MM.1S (cell line): Measurements from ENCODE around the gene TBC1D2.

Source experiments
- DNase-seq: peaks from one replicate; pipeline ENCODE4 v3.0.0-alpha.2; 2015
- H2AFZ ChIP-seq: fragments of 300-600 bp; sonication (generic); 2 replicates; pipeline ENCODE4 v1.6.0; 2016; ENCODE audit warnings: antibody characterized with exemption, low read length
- H3F3A ChIP-seq: fragments of 300-600 bp; sonication (generic); 2 replicates; pipeline ENCODE4 v1.6.1; 2016; ENCODE audit warnings: mild to moderate bottlenecking, antibody characterized with exemption, low read length, moderate library complexity, mixed read lengths; ENCODE audit not compliant: insufficient read depth
- H3K27ac ChIP-seq: fragments of 300-600 bp; sonication (generic); 2 replicates; pipeline ENCODE4 v1.5.1; 2016; ENCODE audit warnings: mild to moderate bottlenecking, low read length
- H3K27me3 ChIP-seq: fragments of 300-600 bp; sonication (generic); replicated peaks from 2 replicates; pipeline ENCODE4 v1.6.0; 2016; ENCODE audit warnings: low read length; ENCODE audit not compliant: insufficient read depth
- H3K36me3 ChIP-seq: fragments of 300-600 bp; sonication (generic); replicated peaks from 2 replicates; pipeline ENCODE4 v1.6.1; 2016; ENCODE audit warnings: mild to moderate bottlenecking, low read length, mixed read lengths; ENCODE audit not compliant: insufficient read depth
- H3K4me1 ChIP-seq: fragments of 300-600 bp; sonication (generic); 2 replicates; pipeline ENCODE4 v1.6.1; 2016; ENCODE audit warnings: low read length, mixed read lengths
- H3K4me2 ChIP-seq: fragments of 300-600 bp; sonication (generic); 2 replicates; pipeline ENCODE4 v1.6.0; 2016; ENCODE audit warnings: low read depth, low read length
- H3K4me3 ChIP-seq: fragments of 300-600 bp; sonication (generic); 2 replicates; pipeline ENCODE4 v1.5.1; 2016; ENCODE audit warnings: low read length, mixed read lengths
- H3K79me2 ChIP-seq: fragments of 300-600 bp; sonication (generic); 2 replicates; pipeline ENCODE4 v1.6.1; 2016; ENCODE audit warnings: mixed run types, low read length, mixed read lengths
- H3K9ac ChIP-seq: fragments of 300-600 bp; sonication (generic); 2 replicates; pipeline ENCODE4 v1.6.1; 2016; ENCODE audit warnings: low read length, mixed read lengths
- H3K9me2 ChIP-seq: fragments of 300-600 bp; sonication (generic); replicated peaks from 2 replicates; pipeline ENCODE4 v1.6.1; 2016; ENCODE audit warnings: mild to moderate bottlenecking, low read length, mixed read lengths; ENCODE audit not compliant: insufficient read depth
- H3K9me3 ChIP-seq: fragments of 300-600 bp; sonication (generic); replicated peaks from 2 replicates; pipeline ENCODE4 v1.6.1; 2016; ENCODE audit warnings: mild to moderate bottlenecking, low read length, mixed read lengths; ENCODE audit not compliant: insufficient read depth
- H4K20me1 ChIP-seq: fragments of 300-600 bp; sonication (generic); 2 replicates; pipeline ENCODE4 v1.6.1; 2016; ENCODE audit warnings: mild to moderate bottlenecking, low read length, moderate library complexity, mixed read lengths; ENCODE audit not compliant: insufficient read depth
- CTCF ChIP-seq: fragments of 300-600 bp; sonication (generic); IDR thresholded peaks from 2 replicates; pipeline ENCODE4 v1.5.1; 2016; ENCODE audit warnings: antibody characterized with exemption, low read length, mixed read lengths
- EZH2 ChIP-seq: fragments of 300-600 bp; sonication (generic); optimal IDR thresholded peaks from 2 replicates; pipeline ENCODE3; 2017; ENCODE audit warnings: low read depth, mild to moderate bottlenecking, antibody characterized with exemption, low read length, mixed read lengths
- EZH2phosphoT487 ChIP-seq: fragments of 300-600 bp; sonication (generic); IDR thresholded peaks from 2 replicates; pipeline ENCODE4 v1.6.1; 2018; ENCODE audit warnings: antibody characterized with exemption, low read length

The TBC1D2 gene

GRCh38 chr9:98202252-98202651 lies 53.2 kb downstream of the TBC1D2 start:
- Histone ChIP-seq H3K9ac (no peak overlapping the region), H3K36me3 (no peaks in the 10 kb centered on the region), H3K27ac (no peak overlapping the region), H3K4me3 (no peak overlapping the region), H3K9me3 (no peaks in the 10 kb centered on the region), H3F3A (no peaks in the 10 kb centered on the region), H2AFZ (no peak overlapping the region), H4K20me1 (no peaks in the 10 kb centered on the region), H3K4me2 (no peak overlapping the region), H3K79me2 (no peaks in the 10 kb centered on the region), H3K27me3 (no peaks in the 10 kb centered on the region; the same call in 1 of the 2 replicates), H3K9me2 (no peaks in the 10 kb centered on the region), H3K4me1 (peaks cover 5% of the 10 kb centered on the region; the same call in 1 of the 2 replicates)
- no peak for DNase-seq
- TF ChIP-seq CTCF: no peak
- no peak for TF ChIP-seq EZH2
- TF ChIP-seq EZH2phosphoT487: no peak

GRCh38 chr9:98201749-98202148 lies 53.7 kb downstream of the TBC1D2 start:
- Histone ChIP-seq H3K4me2 (no peak overlapping the region), H2AFZ (no peak overlapping the region), H3K9me2 (no peaks in the 10 kb centered on the region), H3K36me3 (no peaks in the 10 kb centered on the region), H3F3A (no peaks in the 10 kb centered on the region), H3K27me3 (no peaks in the 10 kb centered on the region; the same call in 1 of the 2 replicates), H3K4me3 (no peak overlapping the region), H3K9ac (no peak overlapping the region), H3K79me2 (no peaks in the 10 kb centered on the region), H4K20me1 (no peaks in the 10 kb centered on the region), H3K27ac (no peak overlapping the region), H3K4me1 (peaks cover 5% of the 10 kb centered on the region; the same call in 1 of the 2 replicates), H3K9me3 (no peaks in the 10 kb centered on the region)
- no peak for TF ChIP-seq EZH2phosphoT487
- no peak for TF ChIP-seq CTCF
- TF ChIP-seq EZH2: no peak
- no peak for DNase-seq

- H3K9ac ChIP-seq: no peak overlapping the region
- H3K79me2 ChIP-seq: no peaks in the 10 kb centered on the region
- H4K20me1 ChIP-seq: no peaks in the 10 kb centered on the region
- no peaks in the 10 kb centered on the region; the same call in 1 of the 2 replicates for H3K27me3 ChIP-seq
- H3F3A ChIP-seq: no peaks in the 10 kb centered on the region
- H2AFZ ChIP-seq: no peak overlapping the region
- no peak overlapping the region for H3K27ac ChIP-seq
- no peak for DNase-seq
- no peak overlapping the region for H3K4me2 ChIP-seq
- no peaks in the 10 kb centered on the region for H3K9me2 ChIP-seq
- H3K4me3 ChIP-seq: no peak overlapping the region
- no peaks in the 10 kb centered on the region for H3K9me3 ChIP-seq
- peaks cover 3% of the 10 kb centered on the region; the same call in 1 of the 2 replicates for H3K4me1 ChIP-seq
- TF ChIP-seq EZH2phosphoT487 (no peak), EZH2 (no peak), CTCF (no peak)
- H3K36me3 ChIP-seq: no peaks in the 10 kb centered on the region
Measured at GRCh38 chr9:98201102-98201501, 54.3 kb downstream of the TBC1D2 start.
